LoVo (cell line): Measurements from ENCODE around the gene ITPR1.
"Not testable (repeated sequence)": the region's sequence is repeated elsewhere in the genome, so short reads cannot be mapped to it uniquely, and the experiment has no call there.

ENCODE experiments used
- DNase-seq: peaks from one replicate; pipeline ENCODE4 v3.0.0-alpha.2; 2016; ENCODE audit warnings: low spot score

The ITPR1 gene

GRCh38 chr3:4571690-4572334 lies 78.7 kb downstream of the ITPR1 start:
- DNase-seq: no peak

GRCh38 chr3:4573153-4573552 lies 80.0 kb downstream of the ITPR1 start:
- DNase-seq: no peak

GRCh38 chr3:4574426-4574965 lies 81.3 kb downstream of the ITPR1 start:
- DNase-seq: no peak

- no peak for DNase-seq
These were observed 82.2 kb downstream of the ITPR1 start for GRCh38 chr3:4575381-4575780.

- DNase-seq: no peak
These were observed 84.6 kb downstream of the ITPR1 start for GRCh38 chr3:4577721-4578120.

- DNase-seq: no peak
These were observed 87.4 kb downstream of the ITPR1 start for GRCh38 chr3:4580346-4581123.

GRCh38 chr3:4581124-4581424 lies 87.9 kb downstream of the ITPR1 start:
- no peak for DNase-seq

GRCh38 chr3:4581498-4581897 lies 88.3 kb downstream of the ITPR1 start:
- no peak for DNase-seq

- DNase-seq: no peak
These were observed 88.9 kb downstream of the ITPR1 start for GRCh38 chr3:4581920-4582611.

- DNase-seq: no peak
These were observed 89.5 kb downstream of the ITPR1 start for GRCh38 chr3:4582624-4583023.

- DNase-seq: no peak
These were observed 90.3 kb downstream of the ITPR1 start for GRCh38 chr3:4583416-4583815.

- DNase-seq: no peak
These were observed 91.5 kb downstream of the ITPR1 start for GRCh38 chr3:4584456-4585249.

GRCh38 chr3:4586381-4586780 lies 93.2 kb downstream of the ITPR1 start:
- no peak for DNase-seq

- DNase-seq: no peak
These were observed 94.1 kb downstream of the ITPR1 start for GRCh38 chr3:4587061-4587837.

GRCh38 chr3:4587838-4588105 lies 94.6 kb downstream of the ITPR1 start:
- DNase-seq: no peak

GRCh38 chr3:4588466-4588865 lies 95.3 kb downstream of the ITPR1 start:
- no peak for DNase-seq

- no peak for DNase-seq
These were observed 96.4 kb downstream of the ITPR1 start for GRCh38 chr3:4589475-4590097.

- DNase-seq: not testable (repeated sequence)
These were observed 97.7 kb downstream of the ITPR1 start for GRCh38 chr3:4590849-4591248.

GRCh38 chr3:4591669-4592068 lies 98.5 kb downstream of the ITPR1 start:
- DNase-seq: no peak

- no peak for DNase-seq
These were observed 99.9 kb downstream of the ITPR1 start for GRCh38 chr3:4593014-4593413.

- DNase-seq: no peak
These were observed 102.6 kb downstream of the ITPR1 start for GRCh38 chr3:4595710-4596113.
